ENCODE data around the gene SLC39A8.
"Not testable (repeated sequence)": the region's sequence is repeated elsewhere in the genome, so short reads cannot be mapped to it uniquely, and the experiment has no call there.

SLC39A8 gene
- long read RNA-seq, donor 1, transcript SLC39A8-202 (8 exons, 3,238 nt), result major isoform, 6 of 7 reads
- long read RNA-seq, donor 1, partial matches to known transcripts, result 0 of 7 reads
- long read RNA-seq, donor 1, other reads (novel, unspliced or antisense), result 0 of 7 reads
- long read RNA-seq, donor 2, partial matches to known transcripts, result 0 of 3 reads
- long read RNA-seq, donor 2, other reads (novel, unspliced or antisense), result 0 of 3 reads
- long read RNA-seq, donor 3, partial matches to known transcripts, result 0 of 5 reads
- long read RNA-seq, donor 3, other reads (novel, unspliced or antisense), result 0 of 5 reads
- long read RNA-seq, donor 4, transcript SLC39A8-201 (9 exons, 3,144 nt), result major isoform, 5 of 10 reads
- long read RNA-seq, donor 4, transcript SLC39A8-202 (8 exons, 3,238 nt), result major isoform, 5 of 10 reads
- long read RNA-seq, donor 4, partial matches to known transcripts, result 0 of 10 reads
- long read RNA-seq, donor 4, other reads (novel, unspliced or antisense), result 0 of 10 reads
- long read RNA-seq, donor 5, transcript SLC39A8-202 (8 exons, 3,238 nt), result major isoform, 8 of 16 reads
- long read RNA-seq, donor 5, partial matches to known transcripts, result 7 of 16 reads
- long read RNA-seq, donor 5, other reads (novel, unspliced or antisense), result 0 of 16 reads
- long read RNA-seq, donor 6, partial matches to known transcripts, result 0 of 2 reads
- long read RNA-seq, donor 6, other reads (novel, unspliced or antisense), result 0 of 2 reads
- long read RNA-seq, donor 7, partial matches to known transcripts, result 0 of 4 reads
- long read RNA-seq, donor 7, other reads (novel, unspliced or antisense), result 0 of 4 reads
- long read RNA-seq, donor 8, partial matches to known transcripts, result 8 of 14 reads
- long read RNA-seq, donor 8, other reads (novel, unspliced or antisense), result 0 of 14 reads

DNA sequence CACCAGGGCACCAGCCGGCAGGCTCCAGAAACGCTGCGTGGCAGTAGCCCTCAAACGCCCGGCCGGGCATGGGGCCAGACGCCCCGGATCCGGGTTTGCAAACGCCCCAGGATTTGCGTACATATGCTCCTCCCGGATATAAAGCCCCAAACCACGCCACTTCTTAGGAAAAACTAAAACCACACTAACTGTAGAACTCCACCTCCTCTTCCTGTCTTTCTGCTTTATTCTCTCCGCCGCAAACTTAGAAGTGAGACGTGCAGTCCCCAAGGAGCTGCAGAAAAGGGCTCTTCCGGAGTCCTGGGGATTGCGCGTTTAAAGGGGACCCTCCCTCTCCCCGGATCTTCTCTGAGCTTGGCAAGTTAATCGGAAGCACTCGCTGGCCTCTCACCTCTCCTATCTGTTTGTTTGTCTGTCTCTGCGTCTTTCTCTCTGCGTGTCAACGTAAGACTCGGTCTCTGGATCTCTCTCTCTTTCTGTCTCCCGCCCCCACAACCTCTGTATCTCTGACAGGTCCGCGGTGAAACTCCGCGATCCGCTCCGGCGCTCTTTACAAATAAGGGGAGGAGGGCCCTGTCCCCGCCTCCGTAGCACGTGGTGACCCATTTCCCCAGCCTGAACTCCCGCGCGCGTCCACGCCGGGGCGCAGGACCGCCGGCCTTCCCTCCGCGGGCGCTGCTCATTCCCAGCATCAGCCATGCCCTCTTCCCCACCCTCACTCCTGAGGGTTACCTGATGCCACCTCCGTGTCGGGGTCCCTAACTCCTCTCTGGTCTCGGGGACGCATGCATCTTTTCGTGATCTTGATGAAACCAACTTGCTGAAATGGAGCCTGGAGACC is at the start of gene SLC39A8:
Gene SLC39A8 (minus strand): TSS at position 529 of the 841 bp plus-strand sequence. CDS start 820 bp downstream, outside the sequence.
- peak; percentile 87 for DNase-seq

DNA sequence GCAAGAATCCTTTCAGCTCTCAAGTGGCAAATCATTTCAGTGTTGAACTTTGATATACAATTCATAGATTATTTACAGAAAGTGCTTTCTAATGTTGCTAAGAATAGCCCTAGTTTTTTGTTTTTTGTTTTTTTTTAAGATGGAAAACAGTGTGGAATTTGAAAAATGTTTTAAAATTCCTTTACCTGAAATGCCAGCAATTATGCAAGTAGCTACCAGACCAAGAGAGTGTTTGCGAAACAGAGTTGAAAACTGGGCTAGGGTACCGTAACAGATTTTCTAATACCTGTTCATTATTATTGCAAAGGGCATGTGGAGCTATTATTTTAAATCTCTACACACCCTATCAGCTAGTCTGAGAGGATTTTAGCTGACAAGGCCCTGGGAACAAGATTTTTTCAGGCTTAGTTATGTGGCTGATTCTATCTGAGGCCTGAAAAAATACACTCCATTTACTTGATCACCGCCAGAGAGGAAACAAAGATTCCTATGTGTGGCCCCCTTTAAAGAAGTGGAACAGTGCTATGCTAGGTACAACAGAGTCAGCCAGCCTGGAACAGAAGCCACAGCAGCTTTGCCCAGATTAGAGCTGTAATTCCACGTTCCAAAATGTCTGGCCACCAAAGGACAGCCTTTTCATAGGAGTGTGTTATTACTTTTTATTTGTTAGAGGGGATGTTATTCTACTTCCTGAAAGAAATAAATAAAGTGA is 46.9 kb upstream of the SLC39A8 start:
- peak; percentile 8 for DNase-seq

DNA sequence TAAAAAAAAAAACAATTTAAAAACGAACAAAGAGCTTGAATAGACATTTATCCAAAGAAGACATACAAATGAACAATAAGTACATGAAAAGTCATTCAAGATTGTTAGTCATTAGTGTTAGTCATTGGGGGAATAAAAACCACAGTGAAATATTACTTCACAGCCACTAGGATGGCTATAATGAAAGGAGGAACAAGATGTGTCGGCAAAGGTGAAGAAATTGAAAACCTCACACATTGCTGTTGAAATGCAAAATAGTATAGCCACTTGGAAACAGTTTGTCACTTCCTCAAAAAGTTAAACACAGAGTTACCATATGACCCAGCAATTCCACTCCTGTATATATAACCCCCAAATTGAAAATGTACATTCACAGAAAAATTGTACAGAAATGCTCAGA is 45.2 kb upstream of the SLC39A8 start:
- DNase-seq, result no peak

DNA sequence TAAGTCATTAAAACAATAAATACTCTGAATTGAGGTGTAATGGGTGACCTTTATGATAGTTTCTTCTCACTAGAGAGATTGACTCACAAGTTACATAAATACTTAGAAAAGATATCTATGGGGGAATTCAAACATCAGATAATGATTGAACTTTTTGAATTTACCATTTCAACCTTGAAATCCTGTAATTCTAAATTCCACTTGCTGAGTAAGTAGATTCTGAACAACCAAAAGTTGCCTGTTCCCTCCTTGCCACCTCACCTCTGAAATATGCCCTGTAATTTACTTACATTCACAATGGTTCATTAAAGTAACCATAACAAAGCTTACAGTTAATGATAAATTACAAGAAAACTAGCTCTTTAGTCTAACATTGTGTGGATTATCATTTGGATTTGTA is 43.3 kb upstream of the SLC39A8 start:
- no peak for DNase-seq

DNA sequence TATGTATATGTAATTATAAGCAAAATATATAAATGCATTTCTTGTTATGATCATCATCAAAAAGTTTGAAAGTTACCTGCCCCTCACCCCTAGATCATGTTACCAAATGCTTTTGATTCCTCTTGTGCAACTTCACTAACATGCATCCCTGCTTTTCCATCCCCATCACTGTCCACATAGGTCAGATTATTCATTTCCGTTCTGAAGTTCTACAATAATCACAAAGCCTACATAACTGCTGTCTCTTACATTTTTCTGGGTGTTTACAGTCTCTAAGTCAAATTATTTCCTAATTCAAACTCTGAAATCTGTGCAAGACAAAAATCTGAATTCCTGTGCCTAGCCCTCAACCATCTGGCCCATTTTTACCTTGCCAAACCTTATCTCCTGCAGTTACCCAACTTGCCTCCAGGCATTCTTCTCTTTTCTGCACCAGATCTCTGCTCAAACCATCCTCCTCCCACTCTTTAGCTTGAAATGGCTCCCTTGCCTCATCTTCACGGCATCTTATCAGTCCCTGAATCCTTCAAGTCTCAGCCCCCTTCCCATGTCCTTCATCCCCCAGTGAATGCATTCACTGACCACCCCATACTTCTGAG is 42.4 kb upstream of the SLC39A8 start:
- DNase-seq, result no peak

DNA sequence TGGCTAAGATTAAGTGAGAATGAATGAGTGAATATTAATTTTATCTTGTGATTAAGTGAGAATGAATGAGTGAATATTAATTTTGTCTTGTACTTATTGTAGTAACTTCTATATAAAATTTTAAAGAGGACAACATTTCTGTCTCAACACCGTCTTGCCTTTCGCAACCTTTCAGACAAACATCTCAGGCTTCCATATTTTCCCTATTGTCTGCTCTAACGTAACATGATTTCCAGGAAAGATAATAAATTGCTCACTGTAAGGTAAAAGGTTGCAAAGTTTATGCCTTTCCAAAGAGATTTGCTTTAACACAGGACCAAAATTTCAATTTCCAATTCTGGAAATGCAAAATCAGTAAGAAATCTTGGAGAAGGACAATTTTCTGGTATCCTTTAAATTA is 41.7 kb upstream of the SLC39A8 start:
- no peak for DNase-seq

DNA sequence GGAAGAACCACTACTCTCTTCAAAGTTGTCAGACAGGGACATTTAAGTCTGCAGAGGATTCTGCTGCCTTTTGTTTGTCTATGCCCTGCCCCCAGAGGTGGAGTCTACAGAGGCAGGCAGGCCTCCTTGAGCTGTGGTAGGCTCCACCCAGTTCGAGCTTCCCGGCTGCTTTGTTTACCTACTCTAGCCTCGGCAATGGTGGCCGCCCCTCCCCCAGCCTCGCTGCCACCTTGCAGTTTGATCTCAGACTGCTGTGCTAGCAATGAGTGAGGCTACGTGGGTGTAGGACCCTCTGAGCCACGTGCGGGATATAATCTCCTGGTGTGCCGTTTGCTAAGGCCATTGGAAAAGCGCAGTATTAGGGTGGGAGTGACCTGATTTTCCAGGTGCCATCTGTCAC is 35.0 kb upstream of the SLC39A8 start:
- not testable (repeated sequence) for DNase-seq

DNA sequence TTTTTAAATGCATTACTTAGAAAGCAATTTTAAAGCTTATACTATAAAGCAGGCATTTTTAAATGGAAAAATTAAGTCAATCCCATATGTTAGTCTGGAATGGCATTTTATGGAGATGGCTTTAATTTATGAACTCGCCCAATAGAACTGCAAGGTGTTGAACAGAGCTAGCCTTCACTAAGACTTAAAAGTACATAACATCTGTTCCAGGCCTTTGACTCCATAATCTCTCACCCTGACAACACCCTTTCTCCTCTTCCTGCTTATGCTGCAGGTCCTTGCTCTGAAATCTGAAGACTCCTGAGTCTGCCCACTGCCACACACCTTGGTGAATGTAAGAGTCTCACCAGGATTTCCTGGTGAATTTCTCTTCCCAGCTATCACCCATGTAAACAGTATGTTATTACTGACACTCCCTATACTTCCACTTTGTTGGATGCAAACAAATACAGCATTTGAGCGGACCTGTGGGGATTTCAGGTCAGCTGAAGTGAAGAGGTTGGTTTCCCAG is 17.7 kb upstream of the SLC39A8 start:
- no peak for DNase-seq

DNA sequence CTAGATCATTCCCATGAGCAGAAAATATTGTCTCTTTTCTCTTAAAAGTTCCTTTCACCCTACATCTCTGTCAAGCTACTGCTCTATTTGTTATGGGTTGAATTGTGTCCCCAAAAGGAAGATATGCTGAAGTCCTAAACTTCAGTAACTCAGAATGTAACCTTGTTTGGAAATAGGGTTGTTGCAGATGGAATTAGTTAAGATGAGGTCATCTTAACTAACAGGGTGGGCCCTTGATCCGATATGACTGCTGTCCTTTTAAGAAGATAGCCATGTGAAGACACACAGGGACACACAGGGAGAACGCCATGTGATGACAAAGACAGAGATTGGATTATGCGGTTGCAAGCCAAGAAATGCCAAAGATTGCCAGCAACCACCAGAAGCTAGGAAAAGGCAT is 12.8 kb upstream of the SLC39A8 start:
- DNase-seq, result no peak

DNA sequence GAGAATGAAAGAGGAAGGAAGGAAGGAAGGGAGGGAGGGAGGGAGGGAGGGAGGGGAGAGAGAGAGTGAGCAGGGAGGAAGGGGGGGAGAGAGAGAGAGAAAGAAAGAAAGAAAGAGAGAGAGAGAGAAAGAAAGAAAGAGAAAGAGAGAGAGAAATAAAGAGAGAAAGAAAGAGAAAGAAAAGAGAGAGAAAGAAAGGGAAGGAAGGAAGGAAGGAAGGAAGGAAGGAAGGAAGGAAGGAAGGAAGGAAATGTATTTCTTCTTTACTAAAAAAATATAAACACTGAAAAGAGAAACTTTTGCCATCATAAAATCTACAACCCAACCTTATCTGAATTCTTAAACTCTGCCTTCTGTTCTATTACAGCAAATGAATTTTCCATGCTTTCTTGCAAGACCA is 12.4 kb upstream of the SLC39A8 start:
- DNase-seq, result not testable (repeated sequence)

DNA sequence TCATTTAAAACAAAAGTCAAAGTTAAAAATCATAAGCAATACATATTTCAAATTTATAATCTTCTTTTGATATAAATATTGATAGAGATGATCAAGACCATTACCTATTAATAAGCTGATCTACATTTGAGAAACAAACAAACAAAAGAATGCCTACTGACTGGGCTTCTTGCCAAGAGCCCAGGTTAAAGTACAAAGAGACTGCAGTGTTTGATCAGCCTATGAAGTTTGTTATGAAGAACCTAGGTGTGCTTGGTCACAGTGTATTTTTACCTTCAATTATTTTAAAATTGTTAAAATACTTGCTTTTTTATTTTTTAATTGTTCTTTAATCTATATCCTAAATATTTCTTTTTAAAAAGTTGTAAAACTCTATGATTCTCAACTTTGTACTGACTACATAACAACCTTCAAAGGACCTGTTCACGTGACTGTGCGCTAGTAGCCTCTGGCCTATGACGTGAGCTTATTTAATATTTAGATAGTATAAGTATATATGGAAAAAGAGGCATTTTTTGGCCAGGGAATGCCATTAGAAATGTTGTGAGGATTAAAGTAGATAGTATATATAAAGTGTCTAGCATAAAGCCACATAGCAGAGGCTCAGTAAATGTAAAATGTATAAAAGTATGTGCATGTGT is 11.4 kb upstream of the SLC39A8 start:
- no peak for DNase-seq

DNA sequence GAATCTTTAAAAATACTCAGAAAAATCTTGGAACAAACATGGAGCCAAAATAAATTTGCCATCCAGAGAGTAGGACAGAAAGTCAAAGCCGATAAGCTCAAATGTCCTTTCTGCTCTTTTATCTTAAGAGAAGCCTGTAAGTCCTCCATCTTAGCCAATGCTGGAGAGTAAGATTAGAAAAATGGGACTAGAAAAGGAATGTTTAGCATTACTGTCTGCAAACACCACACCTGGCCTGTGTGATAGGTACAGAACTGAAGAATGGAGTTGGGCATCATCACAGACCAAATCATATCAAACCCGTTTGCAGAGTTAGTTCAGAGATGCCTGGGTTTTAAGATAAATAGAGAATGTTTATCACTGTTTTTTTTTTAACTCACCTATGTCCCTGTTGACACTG is 10.5 kb upstream of the SLC39A8 start:
- no peak for DNase-seq

DNA sequence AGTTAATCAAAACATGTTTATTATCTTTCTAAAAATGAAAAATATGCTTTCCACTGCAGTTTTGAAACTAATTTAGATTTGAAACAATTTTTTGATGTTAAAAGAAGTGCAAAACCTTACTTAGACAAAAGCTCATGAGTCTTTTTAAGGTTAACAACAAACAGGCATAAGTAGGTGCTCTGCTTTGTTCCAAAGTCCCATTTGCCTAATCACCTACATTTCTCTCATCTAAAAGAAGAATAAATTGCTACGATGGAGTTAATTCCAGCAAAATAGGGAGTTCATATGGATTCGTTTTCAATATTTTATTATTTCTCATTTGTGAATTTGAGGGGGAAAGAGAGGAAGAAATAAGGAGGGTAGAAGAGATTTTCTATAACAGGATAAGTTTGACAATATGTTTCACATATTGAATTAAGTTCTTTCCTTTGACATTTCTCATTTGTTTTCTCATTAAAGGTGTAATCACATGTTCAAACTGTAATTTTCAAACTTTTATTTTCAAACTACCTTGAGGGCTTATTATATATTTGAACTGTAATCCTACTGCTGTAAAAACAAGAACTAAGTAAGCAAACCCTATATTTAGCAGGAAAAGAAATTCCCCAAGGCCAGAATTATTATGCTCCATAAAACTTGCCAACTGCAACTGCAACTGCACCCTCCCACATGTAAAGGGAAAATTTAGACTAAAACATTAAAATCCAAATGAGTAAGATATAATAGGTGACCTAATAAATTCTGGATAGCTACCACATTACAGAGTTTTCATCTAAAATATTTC is 9.6 kb upstream of the SLC39A8 start:
- no peak for DNase-seq

DNA sequence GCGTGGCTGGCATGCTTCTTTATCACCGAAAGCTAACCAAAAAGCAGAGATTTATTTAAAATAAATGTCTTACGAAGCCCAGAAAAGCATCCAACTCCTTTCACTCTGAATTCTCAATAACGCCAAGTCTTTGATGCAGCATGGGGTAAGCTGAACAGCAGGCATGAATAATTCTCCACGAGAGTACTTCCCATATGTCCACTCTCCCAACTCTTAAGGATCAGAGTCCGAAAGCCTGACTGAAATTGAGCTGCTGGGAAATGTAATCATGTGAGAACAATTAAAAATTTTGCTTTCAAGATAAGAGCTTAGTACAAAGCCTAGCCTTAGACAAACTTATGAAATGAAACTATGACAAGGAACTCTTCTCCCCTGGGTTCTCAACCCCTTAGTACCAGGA is 7.5 kb upstream of the SLC39A8 start:
- no peak for DNase-seq

DNA sequence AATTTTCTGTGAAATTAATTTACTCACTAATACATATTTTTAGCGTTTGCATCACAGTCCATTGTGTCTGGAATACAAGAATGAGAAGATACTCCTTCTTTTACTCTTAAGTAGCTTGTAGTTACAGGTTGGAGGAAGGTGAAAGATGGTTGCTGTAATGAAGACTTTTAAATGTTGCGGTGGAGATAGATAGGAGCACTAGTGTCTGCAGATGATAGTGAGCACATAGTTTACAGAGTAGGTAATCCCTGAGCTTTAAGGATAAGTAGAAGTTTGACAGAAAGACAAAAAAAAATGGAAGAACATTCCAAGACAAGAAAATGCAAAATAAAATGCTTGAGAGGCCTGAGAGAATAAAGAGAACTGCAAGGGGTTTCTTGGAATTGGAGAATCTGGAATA is 5.4 kb upstream of the SLC39A8 start:
- DNase-seq, result no peak

DNA sequence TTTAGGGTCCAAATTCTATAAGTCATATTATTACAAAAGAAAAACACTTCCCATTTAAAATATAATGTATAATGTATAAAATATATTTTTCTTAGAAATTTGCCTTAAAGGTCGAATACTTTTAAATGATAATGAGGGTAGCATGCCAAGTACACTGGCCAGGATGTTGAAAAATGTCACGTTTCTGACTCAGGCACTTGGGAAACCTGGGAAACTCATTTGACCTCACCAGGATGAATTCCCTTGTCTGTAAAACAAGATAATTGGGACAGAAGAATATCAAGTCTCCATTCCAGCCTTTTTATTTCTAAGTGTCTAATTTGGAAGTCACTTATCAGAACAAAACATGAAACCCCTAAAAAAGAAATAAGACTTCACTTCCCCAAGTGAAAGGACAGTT is 3.4 kb upstream of the SLC39A8 start:
- no peak for DNase-seq

DNA sequence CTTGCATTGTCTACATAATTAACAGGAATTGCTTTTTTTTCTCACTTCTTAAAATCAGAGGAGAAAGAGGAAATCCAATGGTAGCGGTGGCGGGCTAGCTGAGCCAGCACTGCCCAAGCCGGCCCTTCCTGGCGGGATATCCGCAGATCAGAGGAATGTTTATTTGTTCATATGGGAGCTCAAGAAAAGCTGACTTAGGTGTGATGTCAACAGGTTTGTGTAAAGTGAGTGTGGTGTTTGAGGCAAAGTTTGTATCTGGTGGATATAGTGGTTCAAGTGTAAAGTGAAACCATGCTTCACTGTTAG is 466 bp upstream of the SLC39A8 start:
- DNase-seq, result no peak

DNA sequence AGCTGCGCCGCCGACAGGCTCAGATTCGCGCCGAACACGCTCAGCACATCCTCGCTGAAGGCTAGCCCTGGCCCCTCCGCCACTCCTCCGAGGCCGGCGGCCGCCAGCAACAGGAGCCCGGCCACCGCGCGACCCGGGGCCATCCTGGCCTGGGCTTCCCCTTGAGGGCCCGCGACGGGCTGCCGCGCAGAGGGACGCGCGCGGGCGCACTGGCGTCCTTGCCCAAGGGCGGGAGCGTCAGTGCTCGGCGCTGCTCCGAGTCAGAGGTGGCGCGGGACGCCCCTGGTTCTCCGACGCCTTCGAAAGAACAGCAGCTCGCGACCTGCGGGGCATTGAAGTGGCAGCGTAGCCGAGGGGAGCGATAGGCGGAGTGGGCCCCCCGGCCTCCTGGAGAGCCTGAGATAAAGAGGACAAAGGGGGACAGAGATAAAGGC is 745 bp downstream of the SLC39A8 start:
- peak; percentile 92 for DNase-seq

DNA sequence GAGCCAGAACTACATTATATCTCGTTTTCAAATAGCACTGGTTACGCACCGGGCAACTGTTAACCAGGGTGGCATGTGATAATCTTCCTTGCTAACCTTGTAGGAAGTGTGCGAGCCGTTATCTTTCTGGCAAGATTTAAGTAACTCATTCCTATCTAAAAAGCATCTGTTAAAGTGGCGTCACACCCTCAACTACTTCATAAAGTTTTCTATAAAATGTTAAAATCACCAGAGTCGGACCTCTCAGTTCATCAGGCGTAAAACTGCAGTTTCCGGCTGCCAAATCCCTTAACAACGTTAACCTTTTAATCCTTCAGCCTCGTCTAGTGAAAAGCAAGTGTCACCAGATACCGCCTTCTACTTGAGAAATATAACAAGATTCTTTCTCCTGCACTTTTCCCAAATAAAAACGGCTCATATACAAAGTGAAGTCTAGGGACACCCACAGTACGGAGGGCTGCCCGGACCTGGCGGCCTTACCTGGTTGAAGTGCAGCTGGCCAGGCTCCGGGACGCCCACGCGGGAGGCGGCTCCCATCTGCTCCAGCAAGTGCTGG is 1.2 kb downstream of the SLC39A8 start:
- DNase-seq, result no peak

Data from right kidney (tissue), 9 donors.